NOMO-1 treated with dmso at 0.1 percent for 144 hours (cell line): ENCODE measurements around the gene NOX3.

ENCODE experiments used
- DNase-seq: peaks from one replicate; lab custom pipeline; 2025; ENCODE audit not compliant: unreplicated experiment; lab: John Stamatoyannopoulos, UW

Gene NOX3

GRCh38 chr6:155434829-155435423 lies 20.7 kb downstream of the NOX3 start:
- DNase-seq, result no peak

GRCh38 chr6:155434096-155434495 lies 21.5 kb downstream of the NOX3 start:
- no peak for DNase-seq

GRCh38 chr6:155432293-155432692 lies 23.3 kb downstream of the NOX3 start:
- no peak for DNase-seq

DNA sequence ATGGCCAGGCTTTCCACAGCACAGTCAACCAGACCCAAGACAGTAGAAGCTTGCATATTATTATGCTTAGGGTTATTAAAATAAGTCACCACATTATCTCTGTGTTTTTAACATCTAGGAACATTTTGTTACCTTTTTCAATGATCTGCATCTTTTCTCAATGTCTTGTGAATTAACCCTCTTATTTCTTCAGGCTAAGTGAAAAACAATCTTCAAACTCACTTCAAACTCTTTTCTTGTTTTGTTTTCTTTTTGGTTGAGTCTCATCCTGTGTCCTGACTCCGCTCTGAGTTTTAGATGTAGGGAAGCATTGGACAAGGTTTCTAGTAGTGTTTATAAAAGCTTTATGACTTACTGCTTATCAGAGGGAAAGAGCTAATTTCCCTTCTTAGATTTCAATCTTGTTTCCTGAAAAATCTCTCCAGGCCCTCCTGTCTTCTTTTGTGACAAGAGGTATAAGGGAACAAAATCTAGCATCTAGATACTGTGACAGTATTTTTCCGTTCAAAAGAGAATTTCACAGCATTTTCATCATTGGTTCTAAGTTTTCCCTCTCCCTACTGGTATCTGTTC lies 26.2 kb downstream of the NOX3 start:
- DNase-seq, result no peak

DNA sequence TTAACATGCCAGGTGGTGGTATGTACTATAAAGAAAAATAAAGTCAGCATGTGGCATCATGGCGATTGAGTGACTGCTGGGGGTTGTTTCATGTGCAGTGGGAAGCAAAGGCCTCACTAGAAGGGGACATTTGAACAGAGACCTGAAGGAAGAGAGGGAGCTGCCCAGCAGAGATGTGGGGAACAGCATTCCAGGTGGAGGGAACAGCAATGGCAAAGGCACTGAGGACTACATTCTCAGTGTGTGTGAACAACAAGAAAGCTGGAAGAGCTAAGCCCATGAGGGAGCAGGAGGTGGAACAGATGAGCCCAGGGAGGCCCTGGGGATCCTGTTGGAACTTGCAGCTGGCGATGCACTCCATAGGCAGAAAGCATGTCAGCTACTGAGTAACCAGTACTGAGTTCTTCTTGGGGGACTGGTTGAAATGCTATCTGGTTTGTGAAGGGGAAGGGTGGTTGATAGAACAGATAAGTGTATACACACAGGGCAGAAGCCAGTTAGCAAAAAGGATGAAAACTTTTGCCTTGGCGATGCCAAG lies 29.2 kb downstream of the NOX3 start:
- DNase-seq, result no peak

GRCh38 chr6:155424181-155424580 lies 31.5 kb downstream of the NOX3 start:
- DNase-seq, result no peak

DNA sequence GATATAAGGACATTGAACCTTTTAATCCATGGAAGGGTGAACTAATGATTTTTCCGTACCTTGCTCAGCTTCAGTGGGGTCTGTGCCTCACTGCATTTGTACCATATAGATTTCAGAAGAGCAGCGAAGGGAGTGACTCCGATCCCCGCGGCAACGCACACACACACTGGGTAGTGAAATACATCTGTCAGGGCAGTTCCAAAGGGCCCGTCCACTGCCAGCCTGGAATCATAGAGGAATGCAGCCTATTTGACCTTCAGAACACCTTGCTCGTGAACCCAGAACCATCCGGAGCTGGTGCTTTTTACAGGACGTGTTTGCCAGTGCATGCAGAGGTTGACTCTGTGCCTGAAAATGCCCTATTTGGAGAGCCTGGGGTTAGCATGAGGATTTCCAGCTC lies 33.0 kb downstream of the NOX3 start:
- DNase-seq, result no peak

DNA sequence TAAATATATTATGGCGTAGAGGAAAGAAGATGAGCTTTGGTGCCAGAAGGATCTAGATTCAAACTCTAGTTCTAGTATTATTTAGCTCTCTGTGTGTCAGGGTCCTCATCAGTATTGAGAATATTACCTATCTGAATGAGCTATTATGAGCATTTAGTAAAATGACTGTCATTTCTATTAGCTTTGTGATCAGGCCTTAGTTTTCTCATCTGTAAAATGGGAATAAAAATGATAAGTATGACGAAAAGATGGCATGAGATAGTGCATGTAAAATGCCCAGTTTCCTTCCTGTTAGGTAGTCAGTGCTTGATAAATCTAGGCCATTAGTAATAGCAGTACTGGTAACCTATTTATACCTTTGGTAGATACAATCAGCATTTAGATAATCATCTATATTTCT lies 35.1 kb downstream of the NOX3 start:
- DNase-seq, result no peak

GRCh38 chr6:155419161-155419560 lies 36.5 kb downstream of the NOX3 start:
- no peak for DNase-seq

DNA sequence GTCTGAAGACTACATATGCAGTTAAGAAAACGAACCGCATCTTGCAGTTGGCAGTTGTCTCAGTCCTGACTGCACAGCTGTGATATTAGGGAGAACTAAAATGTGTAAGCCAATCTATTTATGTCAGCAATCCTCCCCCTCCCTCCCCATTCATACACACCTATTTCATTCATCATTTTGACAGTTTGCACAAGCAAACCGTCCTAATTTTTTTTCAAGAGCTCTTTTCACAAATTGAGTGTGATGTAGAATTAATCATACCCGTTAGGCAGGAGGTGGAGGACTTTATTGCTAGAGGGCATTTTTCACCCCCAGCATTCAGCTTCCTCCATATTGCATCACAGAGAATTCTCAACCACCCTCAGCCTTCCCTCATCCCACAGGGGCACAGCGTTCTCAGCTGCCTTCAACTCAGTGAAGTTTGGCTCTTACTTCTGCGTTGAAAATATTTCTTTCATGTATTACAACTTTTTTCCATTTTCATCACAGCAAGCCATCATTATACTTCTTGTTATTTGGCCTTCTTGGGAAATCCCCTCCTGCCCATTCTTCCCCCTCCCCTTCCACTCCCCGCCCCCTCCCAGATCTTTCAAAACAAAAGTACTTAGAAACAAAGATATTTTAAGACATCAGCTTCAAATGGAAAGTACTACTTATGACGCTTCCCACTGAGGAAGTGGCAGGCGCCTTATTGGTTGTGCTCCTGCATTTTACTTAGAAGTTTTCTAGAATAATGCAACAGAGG lies 37.5 kb downstream of the NOX3 start:
- DNase-seq, result peak; percentile 50

DNA sequence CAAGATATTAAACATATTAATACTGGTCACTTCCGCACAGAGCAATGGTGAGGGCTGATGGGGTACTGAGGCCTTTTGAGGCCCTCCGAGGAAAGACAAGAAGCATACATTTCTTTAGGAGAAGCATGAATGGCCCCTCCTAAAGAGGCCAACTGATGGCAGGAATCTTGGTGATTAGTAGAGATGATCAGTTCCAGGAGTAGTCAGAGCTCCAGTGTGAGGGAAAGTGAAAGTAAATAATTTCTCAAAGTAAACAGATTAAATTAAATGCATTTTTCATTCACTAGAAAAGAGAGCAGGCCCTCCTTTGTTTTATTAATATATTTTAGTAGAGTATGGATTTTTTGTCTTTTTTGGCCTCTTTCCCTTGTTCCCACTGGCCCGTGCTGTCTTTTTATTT lies 38.2 kb downstream of the NOX3 start:
- no peak for DNase-seq

GRCh38 chr6:155415953-155416352 lies 39.7 kb downstream of the NOX3 start:
- no peak for DNase-seq

DNA sequence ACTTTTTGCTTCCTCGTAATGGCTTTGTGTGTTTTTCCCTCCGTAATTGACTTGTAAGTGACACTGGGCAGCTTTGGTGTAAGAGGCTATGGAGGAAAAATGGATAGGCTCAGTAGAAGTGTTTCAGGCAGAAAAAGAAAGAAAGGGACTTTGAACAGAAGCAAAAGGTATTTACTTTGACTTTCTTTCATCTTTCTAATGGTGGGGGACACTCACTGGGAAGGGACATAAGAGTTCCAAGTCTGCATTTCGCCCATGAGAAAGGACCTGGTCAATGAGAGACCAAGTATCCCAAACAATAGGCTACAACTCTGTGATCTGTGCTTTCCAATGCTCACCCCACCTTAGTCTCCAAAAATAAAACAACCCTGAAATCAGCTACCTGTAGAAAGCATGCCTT lies 41.6 kb downstream of the NOX3 start:
- DNase-seq, result no peak

- DNase-seq, result no peak
These were observed 43.3 kb downstream of the NOX3 start for GRCh38 chr6:155412335-155412734.

- DNase-seq, result no peak
These were observed 44.2 kb downstream of the NOX3 start for GRCh38 chr6:155411154-155412052.

- DNase-seq, result no peak
These were observed 46.2 kb downstream of the NOX3 start for GRCh38 chr6:155409391-155409790.

DNA sequence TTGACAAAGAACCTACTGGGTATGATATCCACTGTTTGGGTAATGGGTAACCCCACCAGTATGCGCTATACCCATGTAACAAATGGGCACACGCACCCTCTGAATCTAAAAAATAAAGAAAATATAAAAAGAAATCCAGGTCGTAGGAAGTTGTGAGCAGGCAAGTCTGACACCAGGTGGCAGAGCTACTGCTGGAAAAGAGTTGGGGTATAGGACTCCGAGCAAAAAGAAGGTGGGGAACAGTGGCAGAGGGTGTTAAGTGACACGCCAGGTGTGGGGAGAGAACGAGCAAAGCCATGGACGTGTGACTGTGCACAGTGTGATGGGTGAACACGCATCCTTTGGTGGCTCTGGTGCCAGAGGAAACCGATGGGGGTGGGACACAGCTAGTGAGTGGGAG lies 46.7 kb downstream of the NOX3 start:
- DNase-seq, result no peak

- no peak for DNase-seq
These were observed 47.4 kb downstream of the NOX3 start for GRCh38 chr6:155408231-155408630.

DNA sequence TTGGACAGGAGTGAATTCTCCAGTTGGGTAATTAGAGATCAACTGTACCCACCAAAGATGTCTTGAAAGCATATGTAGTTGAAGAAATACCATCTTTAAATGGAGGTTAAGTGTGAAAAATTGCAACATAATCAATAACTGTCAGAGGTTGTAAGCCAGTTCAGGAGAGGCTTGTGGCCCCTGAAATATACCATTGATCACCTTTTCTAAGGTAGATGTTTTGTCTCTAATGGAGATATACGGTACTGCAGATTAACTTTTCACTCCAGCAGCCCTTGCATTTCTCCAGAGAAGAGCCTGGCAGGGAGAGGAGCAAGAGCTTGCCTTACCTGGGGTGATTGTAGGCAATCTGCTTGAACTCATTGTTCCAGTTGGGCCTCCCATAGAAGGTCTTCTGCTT lies 48.8 kb downstream of the NOX3 start:
- DNase-seq, result no peak

GRCh38 chr6:155404937-155405336 lies 50.7 kb downstream of the NOX3 start:
- no peak for DNase-seq

- DNase-seq, result no peak
These were observed 52.9 kb downstream of the NOX3 start for GRCh38 chr6:155402656-155403304.
